GM23338 (cell line): ENCODE data around the gene PAX5. TPM values are rescaled to one million over a fixed set of nuclear protein-coding genes. Genes with fewer than 3 reads are reported as not detected.

ENCODE experiments used
- ATAC-seq: fragments of 200-7000 bp; cut with Tn5 transposase; 3 replicates; pipeline ENCODE4 v1.9.1; 2020
- DNase-seq: peaks from one replicate; pipeline ENCODE4 v3.0.0-alpha.2; 2015; ENCODE audit warnings: low spot score
- H2AFZ ChIP-seq: fragments of 200-600 bp; sonication (generic); 2 replicates; pipeline ENCODE4 v1.8.0; 2016; ENCODE audit warnings: antibody characterized with exemption, mild to moderate bottlenecking, moderate library complexity
- H3F3A ChIP-seq: fragments of 200-600 bp; sonication (generic); replicated peaks from 2 replicates; pipeline ENCODE4 v1.8.0; 2017; ENCODE audit warnings: antibody characterized with exemption, mixed run types, low read depth
- H3K27ac ChIP-seq: fragments of 200-600 bp; sonication (generic); 2 replicates; pipeline ENCODE4 v1.6.1; 2016; ENCODE audit warnings: low read depth
- H3K27me3 ChIP-seq: fragments of 200-600 bp; sonication (generic); 2 replicates; pipeline ENCODE4 v1.8.0; 2016; ENCODE audit warnings: mild to moderate bottlenecking, mixed run types, moderate library complexity; ENCODE audit not compliant: insufficient read depth
- H3K36me3 ChIP-seq: fragments of 200-600 bp; sonication (generic); 2 replicates; pipeline ENCODE4 v1.8.0; 2016; ENCODE audit warnings: mild to moderate bottlenecking; ENCODE audit not compliant: insufficient read depth
- H3K4me1 ChIP-seq: fragments of 200-600 bp; sonication (generic); 2 replicates; pipeline ENCODE4 v1.8.0; 2016; ENCODE audit warnings: mild to moderate bottlenecking, moderate library complexity; ENCODE audit not compliant: insufficient read depth
- H3K4me2 ChIP-seq: fragments of 200-600 bp; sonication (generic); 2 replicates; pipeline ENCODE4 v1.7.1; 2017; ENCODE audit warnings: mixed run types
- H3K4me3 ChIP-seq: fragments of 200-600 bp; sonication (generic); 2 replicates; pipeline ENCODE4 v1.6.1; 2016; ENCODE audit warnings: mixed run types
- H3K79me2 ChIP-seq: fragments of 200-600 bp; sonication (generic); replicated peaks from 2 replicates; pipeline ENCODE4 v1.8.0; 2017; ENCODE audit warnings: mild to moderate bottlenecking; ENCODE audit not compliant: insufficient read depth
- H3K9me2 ChIP-seq: fragments of 200-600 bp; sonication (generic); 2 replicates; pipeline ENCODE4 v1.8.0; 2017; ENCODE audit not compliant: insufficient read depth
- H4K20me1 ChIP-seq: fragments of 200-600 bp; sonication (generic); replicated peaks from 2 replicates; pipeline ENCODE4 v1.8.0; 2017; ENCODE audit warnings: mild to moderate bottlenecking; ENCODE audit not compliant: insufficient read depth
- H3K27ac Mint-ChIP-seq: 2 replicates; pipeline ENCODE4 v1.8.0; 2020; ENCODE audit warnings: inconsistent platforms, mild to moderate bottlenecking, moderate library complexity, mixed read lengths
- H3K27me3 Mint-ChIP-seq: 3 replicates; pipeline ENCODE4 v1.8.0; 2022; ENCODE audit warnings: low read depth, mild to moderate bottlenecking, moderate library complexity, mixed read lengths, inconsistent platforms; ENCODE audit not compliant: insufficient read depth, poor library complexity
- H3K36me3 Mint-ChIP-seq: 3 replicates; pipeline ENCODE4 v1.8.0; 2021; ENCODE audit warnings: low read depth, mild to moderate bottlenecking, inconsistent platforms, moderate library complexity, mixed read lengths
- H3K4me1 Mint-ChIP-seq: 3 replicates; pipeline ENCODE4 v1.8.0; 2020; ENCODE audit warnings: mild to moderate bottlenecking, inconsistent platforms, mixed read lengths
- H3K4me3 Mint-ChIP-seq: 3 replicates; pipeline ENCODE4 v1.8.0; 2021; ENCODE audit warnings: moderate library complexity, mild to moderate bottlenecking, inconsistent platforms, mixed read lengths
- H3K9me3 Mint-ChIP-seq: 3 replicates; pipeline ENCODE4 v1.8.0; 2020; ENCODE audit warnings: moderate library complexity, mild to moderate bottlenecking, inconsistent platforms, mixed read lengths
- CREB1 ChIP-seq: fragments of 250-450 bp; sonication (Bioruptor Pico); IDR thresholded peaks from 2 replicates; pipeline ENCODE4 v1.5.0; 2020; ENCODE audit warnings: low read depth, mild to moderate bottlenecking, moderate library complexity
- EZH2 ChIP-seq: fragments of 200-600 bp; sonication (generic); IDR thresholded peaks from one replicate; pipeline ENCODE4 v1.8.0; 2017; ENCODE audit warnings: antibody characterized with exemption, mild to moderate bottlenecking, low read depth; ENCODE audit not compliant: unreplicated experiment
- EZH2phosphoT487 ChIP-seq: fragments of 200-600 bp; sonication (generic); IDR thresholded peaks from one replicate; pipeline ENCODE4 v1.8.1; 2018; ENCODE audit warnings: antibody characterized with exemption; ENCODE audit not compliant: unreplicated experiment
- JUNB ChIP-seq: IDR thresholded peaks from one replicate; pipeline ENCODE4 v1.6.1; 2016; ENCODE audit warnings: antibody characterized with exemption; ENCODE audit not compliant: unreplicated experiment
- NANOG ChIP-seq: IDR thresholded peaks from 2 replicates; pipeline ENCODE4 v1.6.1; 2016; ENCODE audit warnings: antibody characterized with exemption, borderline replicate concordance
- POLR2AphosphoS5 ChIP-seq: IDR thresholded peaks from 2 replicates; pipeline ENCODE4 v1.6.1; 2016; ENCODE audit warnings: antibody characterized with exemption, low read depth
- STAT1 ChIP-seq: IDR thresholded peaks from one replicate; pipeline ENCODE4 v1.6.1; 2016; ENCODE audit warnings: antibody characterized with exemption; ENCODE audit not compliant: unreplicated experiment
- ZNF114 ChIP-seq: fragments of 250-450 bp; sonication (Bioruptor Pico); IDR thresholded peaks from 2 replicates; pipeline ENCODE4 v1.5.0; 2020; ENCODE audit warnings: mild to moderate bottlenecking, moderate library complexity
- ZNF331 ChIP-seq: fragments of 250-450 bp; sonication (Bioruptor Pico); IDR thresholded peaks from 2 replicates; pipeline ENCODE4 v1.5.0; 2020; ENCODE audit warnings: low read depth, mild to moderate bottlenecking, moderate library complexity
- polyA plus RNA-seq: library from polyadenylated mRNA; unstranded; fragments of >200 nt; fragmentation: Nextera tagmentation; extraction: Ambion mirVana; gene quantifications from 2 replicates; pipeline ENCODE4 v1.2.1, GENCODE V29; 2016
- total RNA-seq: library from RNA; depleted of rRNA; stranded (reverse); fragments of >200 nt; shearing (Covaris generic); gene quantifications from 2 replicates; pipeline ENCODE4 v1.2.3, GENCODE V29; 2014
- TF ChIP-seq, protein P1 (sequence below), 2 experiments: fragments of 200-600 bp in 1 of 2; sonication (generic) in 1 of 2; conservative IDR thresholded peaks; 2 replicates each; pipeline versions ENCODE4 v1.5.1 to v1.6.1; 2016 to 2017; ENCODE audit warnings: antibody characterized with exemption in 2 of 2, low read depth in 2 of 2, mild to moderate bottlenecking in 2 of 2, moderate library complexity in 1 of 2
- TF ChIP-seq, protein P2 (sequence below): fragments of 250-450 bp; sonication (Bioruptor Pico); IDR thresholded peaks from 2 replicates; pipeline ENCODE4 v1.5.0; 2020; ENCODE audit warnings: mild to moderate bottlenecking, moderate library complexity
- TF ChIP-seq, protein P3 (sequence below): IDR thresholded peaks from 2 replicates; pipeline ENCODE4 v1.6.1; 2016; ENCODE audit warnings: antibody characterized with exemption
- TF ChIP-seq, protein P4 (sequence below): IDR thresholded peaks from one replicate; pipeline ENCODE4 v1.6.1; 2018; ENCODE audit warnings: antibody characterized with exemption; ENCODE audit not compliant: unreplicated experiment

The PAX5 gene
- total and polyA plus RNA-seq, 2 experiments from 2014 or later, result 0.17 to 0.60 TPM

DNA sequence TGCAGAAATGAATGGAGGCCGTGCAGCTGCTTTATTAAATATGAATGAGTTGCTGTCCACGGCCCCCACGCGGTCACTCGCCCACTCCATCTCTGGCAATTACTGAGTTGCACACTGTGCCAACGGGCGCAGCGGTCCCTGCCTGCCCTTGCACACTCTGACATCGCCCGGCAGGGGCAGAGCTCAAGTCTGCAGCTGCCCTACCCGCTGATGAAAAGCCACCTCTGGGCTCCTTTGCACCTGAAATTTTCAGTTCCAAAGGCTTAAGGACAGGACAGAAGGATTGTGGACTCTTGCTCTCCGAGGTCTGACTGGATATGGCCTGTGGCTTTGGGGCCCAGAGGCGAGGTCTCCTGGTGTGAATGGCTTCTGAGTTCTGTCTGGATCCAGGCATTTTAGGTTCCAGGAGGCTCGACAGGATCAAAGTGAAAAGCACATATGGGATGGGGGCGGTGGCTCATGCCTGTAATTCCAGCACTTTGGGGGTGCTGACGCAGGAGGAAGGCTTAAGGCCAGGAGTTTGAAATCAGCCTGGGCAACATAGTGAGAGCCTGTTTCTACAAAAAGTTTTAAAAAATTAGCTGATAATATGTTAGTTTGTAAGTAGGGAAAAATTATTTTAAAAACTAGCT is 201.8 kb downstream of the PAX5 start:
- Histone ChIP-seq H3K9me2 (no peaks in the 10 kb centered on the region), H3K4me3 (no peak overlapping the region), H3K36me3 (no peaks in the 10 kb centered on the region), H3K27me3 (no peaks in the 10 kb centered on the region), H4K20me1 (no peaks in the 10 kb centered on the region), H2AFZ (peak overlapping the region; percentile 52; the same call in 1 of the 2 replicates), H3F3A (no peaks in the 10 kb centered on the region), H3K4me1 (peaks cover 3% of the 10 kb centered on the region; the same call in 1 of the 2 replicates), H3K27ac (no peak overlapping the region), H3K4me2 (no peak overlapping the region), H3K79me2 (no peaks in the 10 kb centered on the region)
- Mint-ChIP-seq H3K4me1 (peaks cover 33% of the 10 kb centered on the region), H3K27ac (no peak overlapping the region), H3K9me3 (no peaks in the 10 kb centered on the region), H3K27me3 (peaks cover 13% of the 10 kb centered on the region), H3K36me3 (no peaks in the 10 kb centered on the region), H3K4me3 (no peak overlapping the region)
- DNase-seq, result no peak
- TF ChIP-seq NANOG (no peak), EZH2 (no peak), EZH2phosphoT487 (no peak), JUNB (no peak), STAT1 (no peak), ZNF331 (CRISPR knock-in tag) (no peak), ZNF114 (CRISPR knock-in tag) (no peak), POLR2AphosphoS5 (no peak), CREB1 (CRISPR knock-in tag) (no peak)
- TF ChIP-seq, protein P1, sequence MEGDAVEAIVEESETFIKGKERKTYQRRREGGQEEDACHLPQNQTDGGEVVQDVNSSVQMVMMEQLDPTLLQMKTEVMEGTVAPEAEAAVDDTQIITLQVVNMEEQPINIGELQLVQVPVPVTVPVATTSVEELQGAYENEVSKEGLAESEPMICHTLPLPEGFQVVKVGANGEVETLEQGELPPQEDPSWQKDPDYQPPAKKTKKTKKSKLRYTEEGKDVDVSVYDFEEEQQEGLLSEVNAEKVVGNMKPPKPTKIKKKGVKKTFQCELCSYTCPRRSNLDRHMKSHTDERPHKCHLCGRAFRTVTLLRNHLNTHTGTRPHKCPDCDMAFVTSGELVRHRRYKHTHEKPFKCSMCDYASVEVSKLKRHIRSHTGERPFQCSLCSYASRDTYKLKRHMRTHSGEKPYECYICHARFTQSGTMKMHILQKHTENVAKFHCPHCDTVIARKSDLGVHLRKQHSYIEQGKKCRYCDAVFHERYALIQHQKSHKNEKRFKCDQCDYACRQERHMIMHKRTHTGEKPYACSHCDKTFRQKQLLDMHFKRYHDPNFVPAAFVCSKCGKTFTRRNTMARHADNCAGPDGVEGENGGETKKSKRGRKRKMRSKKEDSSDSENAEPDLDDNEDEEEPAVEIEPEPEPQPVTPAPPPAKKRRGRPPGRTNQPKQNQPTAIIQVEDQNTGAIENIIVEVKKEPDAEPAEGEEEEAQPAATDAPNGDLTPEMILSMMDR (conservative IDR thresholded peaks at IDR 0.05; ENCODE audit: low read depth in 2 of 2), result no peak
- TF ChIP-seq, protein P2, sequence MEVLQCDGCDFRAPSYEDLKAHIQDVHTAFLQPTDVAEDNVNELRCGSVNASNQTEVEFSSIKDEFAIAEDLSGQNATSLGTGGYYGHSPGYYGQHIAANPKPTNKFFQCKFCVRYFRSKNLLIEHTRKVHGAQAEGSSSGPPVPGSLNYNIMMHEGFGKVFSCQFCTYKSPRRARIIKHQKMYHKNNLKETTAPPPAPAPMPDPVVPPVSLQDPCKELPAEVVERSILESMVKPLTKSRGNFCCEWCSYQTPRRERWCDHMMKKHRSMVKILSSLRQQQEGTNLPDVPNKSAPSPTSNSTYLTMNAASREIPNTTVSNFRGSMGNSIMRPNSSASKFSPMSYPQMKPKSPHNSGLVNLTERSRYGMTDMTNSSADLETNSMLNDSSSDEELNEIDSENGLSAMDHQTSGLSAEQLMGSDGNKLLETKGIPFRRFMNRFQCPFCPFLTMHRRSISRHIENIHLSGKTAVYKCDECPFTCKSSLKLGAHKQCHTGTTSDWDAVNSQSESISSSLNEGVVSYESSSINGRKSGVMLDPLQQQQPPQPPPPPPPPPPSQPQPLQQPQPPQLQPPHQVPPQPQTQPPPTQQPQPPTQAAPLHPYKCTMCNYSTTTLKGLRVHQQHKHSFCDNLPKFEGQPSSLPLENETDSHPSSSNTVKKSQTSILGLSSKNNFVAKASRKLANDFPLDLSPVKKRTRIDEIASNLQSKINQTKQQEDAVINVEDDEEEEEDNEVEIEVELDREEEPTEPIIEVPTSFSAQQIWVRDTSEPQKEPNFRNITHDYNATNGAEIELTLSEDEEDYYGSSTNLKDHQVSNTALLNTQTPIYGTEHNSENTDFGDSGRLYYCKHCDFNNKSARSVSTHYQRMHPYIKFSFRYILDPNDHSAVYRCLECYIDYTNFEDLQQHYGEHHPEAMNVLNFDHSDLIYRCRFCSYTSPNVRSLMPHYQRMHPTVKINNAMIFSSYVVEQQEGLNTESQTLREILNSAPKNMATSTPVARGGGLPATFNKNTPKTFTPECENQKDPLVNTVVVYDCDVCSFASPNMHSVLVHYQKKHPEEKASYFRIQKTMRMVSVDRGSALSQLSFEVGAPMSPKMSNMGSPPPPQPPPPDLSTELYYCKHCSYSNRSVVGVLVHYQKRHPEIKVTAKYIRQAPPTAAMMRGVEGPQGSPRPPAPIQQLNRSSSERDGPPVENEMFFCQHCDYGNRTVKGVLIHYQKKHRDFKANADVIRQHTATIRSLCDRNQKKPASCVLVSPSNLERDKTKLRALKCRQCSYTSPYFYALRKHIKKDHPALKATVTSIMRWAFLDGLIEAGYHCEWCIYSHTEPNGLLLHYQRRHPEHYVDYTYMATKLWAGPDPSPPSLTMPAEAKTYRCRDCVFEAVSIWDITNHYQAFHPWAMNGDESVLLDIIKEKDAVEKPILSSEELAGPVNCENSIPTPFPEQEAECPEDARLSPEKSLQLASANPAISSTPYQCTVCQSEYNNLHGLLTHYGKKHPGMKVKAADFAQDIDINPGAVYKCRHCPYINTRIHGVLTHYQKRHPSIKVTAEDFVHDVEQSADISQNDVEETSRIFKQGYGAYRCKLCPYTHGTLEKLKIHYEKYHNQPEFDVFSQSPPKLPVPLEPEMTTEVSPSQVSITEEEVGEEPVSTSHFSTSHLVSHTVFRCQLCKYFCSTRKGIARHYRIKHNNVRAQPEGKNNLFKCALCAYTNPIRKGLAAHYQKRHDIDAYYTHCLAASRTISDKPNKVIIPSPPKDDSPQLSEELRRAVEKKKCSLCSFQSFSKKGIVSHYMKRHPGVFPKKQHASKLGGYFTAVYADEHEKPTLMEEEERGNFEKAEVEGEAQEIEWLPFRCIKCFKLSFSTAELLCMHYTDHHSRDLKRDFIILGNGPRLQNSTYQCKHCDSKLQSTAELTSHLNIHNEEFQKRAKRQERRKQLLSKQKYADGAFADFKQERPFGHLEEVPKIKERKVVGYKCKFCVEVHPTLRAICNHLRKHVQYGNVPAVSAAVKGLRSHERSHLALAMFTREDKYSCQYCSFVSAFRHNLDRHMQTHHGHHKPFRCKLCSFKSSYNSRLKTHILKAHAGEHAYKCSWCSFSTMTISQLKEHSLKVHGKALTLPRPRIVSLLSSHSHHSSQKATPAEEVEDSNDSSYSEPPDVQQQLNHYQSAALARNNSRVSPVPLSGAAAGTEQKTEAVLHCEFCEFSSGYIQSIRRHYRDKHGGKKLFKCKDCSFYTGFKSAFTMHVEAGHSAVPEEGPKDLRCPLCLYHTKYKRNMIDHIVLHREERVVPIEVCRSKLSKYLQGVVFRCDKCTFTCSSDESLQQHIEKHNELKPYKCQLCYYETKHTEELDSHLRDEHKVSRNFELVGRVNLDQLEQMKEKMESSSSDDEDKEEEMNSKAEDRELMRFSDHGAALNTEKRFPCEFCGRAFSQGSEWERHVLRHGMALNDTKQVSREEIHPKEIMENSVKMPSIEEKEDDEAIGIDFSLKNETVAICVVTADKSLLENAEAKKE (CRISPR knock-in tag), result no peak
- TF ChIP-seq, protein P3, sequence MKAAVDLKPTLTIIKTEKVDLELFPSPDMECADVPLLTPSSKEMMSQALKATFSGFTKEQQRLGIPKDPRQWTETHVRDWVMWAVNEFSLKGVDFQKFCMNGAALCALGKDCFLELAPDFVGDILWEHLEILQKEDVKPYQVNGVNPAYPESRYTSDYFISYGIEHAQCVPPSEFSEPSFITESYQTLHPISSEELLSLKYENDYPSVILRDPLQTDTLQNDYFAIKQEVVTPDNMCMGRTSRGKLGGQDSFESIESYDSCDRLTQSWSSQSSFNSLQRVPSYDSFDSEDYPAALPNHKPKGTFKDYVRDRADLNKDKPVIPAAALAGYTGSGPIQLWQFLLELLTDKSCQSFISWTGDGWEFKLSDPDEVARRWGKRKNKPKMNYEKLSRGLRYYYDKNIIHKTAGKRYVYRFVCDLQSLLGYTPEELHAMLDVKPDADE, result no peak
- TF ChIP-seq, protein P4, sequence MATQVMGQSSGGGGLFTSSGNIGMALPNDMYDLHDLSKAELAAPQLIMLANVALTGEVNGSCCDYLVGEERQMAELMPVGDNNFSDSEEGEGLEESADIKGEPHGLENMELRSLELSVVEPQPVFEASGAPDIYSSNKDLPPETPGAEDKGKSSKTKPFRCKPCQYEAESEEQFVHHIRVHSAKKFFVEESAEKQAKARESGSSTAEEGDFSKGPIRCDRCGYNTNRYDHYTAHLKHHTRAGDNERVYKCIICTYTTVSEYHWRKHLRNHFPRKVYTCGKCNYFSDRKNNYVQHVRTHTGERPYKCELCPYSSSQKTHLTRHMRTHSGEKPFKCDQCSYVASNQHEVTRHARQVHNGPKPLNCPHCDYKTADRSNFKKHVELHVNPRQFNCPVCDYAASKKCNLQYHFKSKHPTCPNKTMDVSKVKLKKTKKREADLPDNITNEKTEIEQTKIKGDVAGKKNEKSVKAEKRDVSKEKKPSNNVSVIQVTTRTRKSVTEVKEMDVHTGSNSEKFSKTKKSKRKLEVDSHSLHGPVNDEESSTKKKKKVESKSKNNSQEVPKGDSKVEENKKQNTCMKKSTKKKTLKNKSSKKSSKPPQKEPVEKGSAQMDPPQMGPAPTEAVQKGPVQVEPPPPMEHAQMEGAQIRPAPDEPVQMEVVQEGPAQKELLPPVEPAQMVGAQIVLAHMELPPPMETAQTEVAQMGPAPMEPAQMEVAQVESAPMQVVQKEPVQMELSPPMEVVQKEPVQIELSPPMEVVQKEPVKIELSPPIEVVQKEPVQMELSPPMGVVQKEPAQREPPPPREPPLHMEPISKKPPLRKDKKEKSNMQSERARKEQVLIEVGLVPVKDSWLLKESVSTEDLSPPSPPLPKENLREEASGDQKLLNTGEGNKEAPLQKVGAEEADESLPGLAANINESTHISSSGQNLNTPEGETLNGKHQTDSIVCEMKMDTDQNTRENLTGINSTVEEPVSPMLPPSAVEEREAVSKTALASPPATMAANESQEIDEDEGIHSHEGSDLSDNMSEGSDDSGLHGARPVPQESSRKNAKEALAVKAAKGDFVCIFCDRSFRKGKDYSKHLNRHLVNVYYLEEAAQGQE, result no peak
- ATAC-seq, result no peak
